A172 (cell line): ENCODE results near the gene PHLDB2. TPM values are rescaled to one million over a fixed set of nuclear protein-coding genes. Genes with fewer than 3 reads are reported as not detected.

Source experiments
- DNase-seq: peaks from one replicate; pipeline ENCODE4 v3.0.0-alpha.2; 2015; ENCODE audit warnings: low spot score
- total RNA-seq: library from RNA; depleted of rRNA; stranded (reverse); fragments of >200 nt; shearing (Covaris generic); gene quantifications from 2 replicates; pipeline ENCODE4 v1.2.3, GENCODE V29; 2014

Gene PHLDB2
- total RNA-seq, 1 experiment from 2014 or later, result 115 TPM

GRCh38 chr3:111961461-111962164, 102.5 kb downstream of the PHLDB2 start:
- no peak for DNase-seq

- DNase-seq, result peak; percentile 85
Measured at GRCh38 chr3:111963424-111963823, 104.4 kb downstream of the PHLDB2 start.

GRCh38 chr3:111965484-111965883, 106.4 kb downstream of the PHLDB2 start:
- no peak for DNase-seq

GRCh38 chr3:111967068-111967467, 108.0 kb downstream of the PHLDB2 start:
- DNase-seq, result peak; percentile 29

- DNase-seq, result peak; percentile 88
Measured at GRCh38 chr3:111967651-111968274, 108.7 kb downstream of the PHLDB2 start.

GRCh38 chr3:111968319-111969054, 109.4 kb downstream of the PHLDB2 start:
- no peak for DNase-seq

- no peak for DNase-seq
Measured at GRCh38 chr3:111970376-111970775, 111.3 kb downstream of the PHLDB2 start.

- no peak for DNase-seq
Measured at GRCh38 chr3:111971533-111972130, 112.6 kb downstream of the PHLDB2 start.

GRCh38 chr3:111972891-111973290, 113.8 kb downstream of the PHLDB2 start:
- no peak for DNase-seq

GRCh38 chr3:111975131-111975530, 116.1 kb downstream of the PHLDB2 start:
- no peak for DNase-seq

GRCh38 chr3:111976254-111976653, 117.2 kb downstream of the PHLDB2 start:
- DNase-seq, result no peak

GRCh38 chr3:111978583-111979433, 119.7 kb downstream of the PHLDB2 start, which contains the start of gene ABHD10:
Gene ABHD10 (plus strand): TSS chr3:111979026. CDS start chr3:111979062, 36 bp downstream.
- DNase-seq, result peak; percentile 99

GRCh38 chr3:111979434-111980038, 120.5 kb downstream of the PHLDB2 start:
- DNase-seq, result no peak

- no peak for DNase-seq
Measured at GRCh38 chr3:111980716-111981456, 121.8 kb downstream of the PHLDB2 start.

GRCh38 chr3:111981457-111981763, 122.3 kb downstream of the PHLDB2 start:
- DNase-seq, result no peak

- no peak for DNase-seq
Measured at GRCh38 chr3:111984636-111985298, 125.7 kb downstream of the PHLDB2 start.

- DNase-seq, result no peak
Measured at GRCh38 chr3:111986800-111987199, 127.7 kb downstream of the PHLDB2 start.

GRCh38 chr3:111989061-111989678, 130.1 kb downstream of the PHLDB2 start:
- DNase-seq, result peak; percentile 56

GRCh38 chr3:111993038-111993437, 134.0 kb downstream of the PHLDB2 start:
- no peak for DNase-seq
